ENCODE data around the gene IGHMBP2. TPM values are rescaled to one million over a fixed set of nuclear protein-coding genes. Genes with fewer than 3 reads are reported as not detected.
A peak's percentile ranks its signal among the peaks of the same experiment; 100 is the strongest.

IGHMBP2 gene
- total RNA-seq, 1 donor from 2014 or later: 18.1 TPM

GRCh38 chr11:68900835-68901381 lies 2.8 kb upstream of the IGHMBP2 start:
- no peak for TF ChIP-seq CTCF (IDR thresholded peaks at IDR 0.05)

GRCh38 chr11:68904248-68904847 lies 657 bp downstream of the IGHMBP2 start:
- no peaks in the 10 kb centered on the region for H3K9me3 Mint-ChIP-seq (ENCODE audit: low read depth)
- TF ChIP-seq CTCF (IDR thresholded peaks at IDR 0.05): no peak
- H3K4me1 Mint-ChIP-seq (ENCODE audit: low read depth): peaks cover 36% of the 10 kb centered on the region
- H3K4me3 Mint-ChIP-seq (ENCODE audit: unreplicated experiment): peak overlapping the region; percentile 99
- DNase-seq (ENCODE audit: low spot score): peak; percentile 74
- peaks cover 18% of the 10 kb centered on the region for H3K36me3 Mint-ChIP-seq (ENCODE audit: low read depth)
- no peaks in the 10 kb centered on the region for H3K27me3 Mint-ChIP-seq (ENCODE audit: low read depth)
- H3K27ac Mint-ChIP-seq (ENCODE audit: unreplicated experiment): peak overlapping the region; percentile 96

More at GRCh38 chr11:68900835-68901381, 2.8 kb upstream of the IGHMBP2 start:
- Mint-ChIP-seq H3K27ac (ENCODE audit: unreplicated experiment) (no peak overlapping the region), H3K4me1 (ENCODE audit: low read depth) (peaks cover 36% of the 10 kb centered on the region), H3K9me3 (ENCODE audit: low read depth) (no peaks in the 10 kb centered on the region), H3K36me3 (ENCODE audit: low read depth) (peaks cover 26% of the 10 kb centered on the region), H3K4me3 (ENCODE audit: unreplicated experiment) (no peak overlapping the region), H3K27me3 (ENCODE audit: low read depth) (no peaks in the 10 kb centered on the region)
- no peak for DNase-seq (ENCODE audit: low spot score)

- no peaks in the 10 kb centered on the region for H3K27me3 Mint-ChIP-seq (ENCODE audit: low read depth)
- H3K4me1 Mint-ChIP-seq (ENCODE audit: low read depth): peaks cover 36% of the 10 kb centered on the region
- H3K9me3 Mint-ChIP-seq (ENCODE audit: low read depth): no peaks in the 10 kb centered on the region
- no peak overlapping the region for H3K27ac Mint-ChIP-seq (ENCODE audit: unreplicated experiment)
- peaks cover 15% of the 10 kb centered on the region for H3K36me3 Mint-ChIP-seq (ENCODE audit: low read depth)
- peak overlapping the region; percentile 99 for H3K4me3 Mint-ChIP-seq (ENCODE audit: unreplicated experiment)
- no peak for TF ChIP-seq CTCF (IDR thresholded peaks at IDR 0.05)
- peak; percentile 51 for DNase-seq (ENCODE audit: low spot score)
These were observed 2.0 kb downstream of the IGHMBP2 start for GRCh38 chr11:68905421-68906360.

GRCh38 chr11:68908273-68908672 lies 4.6 kb downstream of the IGHMBP2 start:
- Mint-ChIP-seq H3K27me3 (ENCODE audit: low read depth) (no peaks in the 10 kb centered on the region), H3K27ac (ENCODE audit: unreplicated experiment) (no peak overlapping the region), H3K4me3 (ENCODE audit: unreplicated experiment) (no peak overlapping the region), H3K36me3 (ENCODE audit: low read depth) (peaks cover 22% of the 10 kb centered on the region), H3K9me3 (ENCODE audit: low read depth) (no peaks in the 10 kb centered on the region), H3K4me1 (ENCODE audit: low read depth) (peaks cover 20% of the 10 kb centered on the region)
- peak; percentile 17 for DNase-seq (ENCODE audit: low spot score)
- no peak for TF ChIP-seq CTCF (IDR thresholded peaks at IDR 0.05)

- Mint-ChIP-seq H3K27me3 (ENCODE audit: low read depth) (no peaks in the 10 kb centered on the region), H3K27ac (ENCODE audit: unreplicated experiment) (no peak overlapping the region), H3K4me1 (ENCODE audit: low read depth) (no peaks in the 10 kb centered on the region), H3K9me3 (ENCODE audit: low read depth) (no peaks in the 10 kb centered on the region), H3K4me3 (ENCODE audit: unreplicated experiment) (no peak overlapping the region), H3K36me3 (ENCODE audit: low read depth) (peaks cover 31% of the 10 kb centered on the region)
- peak; percentile 47 for DNase-seq (ENCODE audit: low spot score)
- TF ChIP-seq CTCF (IDR thresholded peaks at IDR 0.05): no peak
These were observed 7.3 kb downstream of the IGHMBP2 start for GRCh38 chr11:68910965-68911364.
